Activated CD4-positive, alpha-beta memory T cell treated with anti-CD3 and anti-CD28 coated beads for 36 hours (primary cell): Measurements from ENCODE around the gene LHX6. TPM values are rescaled to one million over a fixed set of nuclear protein-coding genes. Genes with fewer than 3 reads are reported as not detected.
A peak's percentile ranks its signal among the peaks of the same experiment; 100 is the strongest.

ENCODE experiments used
- CTCF ChIA-PET: fragments of 350-600 bp; sonication (Branson Sonifier 250); formaldehyde crosslinking; loops from one replicate; lab custom pipeline; 2021; ENCODE audit warnings: antibody characterized with exemption, inconsistent platforms; lab: Charles Lee
- POLR2A ChIA-PET: fragments of 350-600 bp; sonication (Branson Sonifier 250); formaldehyde crosslinking; loops from one replicate; lab custom pipeline; 2021; ENCODE audit warnings: antibody characterized with exemption; lab: Charles Lee
- DNase-seq: peaks from one replicate; pipeline ENCODE4 v3.0.0-alpha.2; 2020
- H3K27ac Mint-ChIP-seq: one replicate; pipeline ENCODE4 v1.8.0; 2021; ENCODE audit warnings: mixed read lengths
- H3K27me3 Mint-ChIP-seq: one replicate; pipeline ENCODE4 v1.8.0; 2021; ENCODE audit warnings: mixed read lengths
- H3K36me3 Mint-ChIP-seq: one replicate; pipeline ENCODE4 v1.8.0; 2021; ENCODE audit warnings: mixed read lengths
- H3K4me1 Mint-ChIP-seq: one replicate; pipeline ENCODE4 v1.8.0; 2021; ENCODE audit warnings: low read depth, mixed read lengths
- H3K4me3 Mint-ChIP-seq: one replicate; pipeline ENCODE4 v1.8.0; 2021; ENCODE audit warnings: mild to moderate bottlenecking, mixed read lengths
- H3K9me3 Mint-ChIP-seq: one replicate; pipeline ENCODE4 v1.8.0; 2021; ENCODE audit warnings: mixed read lengths
- intact Hi-C: fragments of 100-400 bp; cut with micrococcal nuclease; formaldehyde crosslinking; loops from one replicate; pipeline ENCODE4 v1.15.1; 2023
- total RNA-seq, 2 experiments: library from RNA; stranded (reverse); gene quantifications; one replicate each; pipeline ENCODE4 v1.2.3, GENCODE V29; 2021

The LHX6 gene
- total RNA-seq, 2 experiments from 2014 or later: not detected

DNA sequence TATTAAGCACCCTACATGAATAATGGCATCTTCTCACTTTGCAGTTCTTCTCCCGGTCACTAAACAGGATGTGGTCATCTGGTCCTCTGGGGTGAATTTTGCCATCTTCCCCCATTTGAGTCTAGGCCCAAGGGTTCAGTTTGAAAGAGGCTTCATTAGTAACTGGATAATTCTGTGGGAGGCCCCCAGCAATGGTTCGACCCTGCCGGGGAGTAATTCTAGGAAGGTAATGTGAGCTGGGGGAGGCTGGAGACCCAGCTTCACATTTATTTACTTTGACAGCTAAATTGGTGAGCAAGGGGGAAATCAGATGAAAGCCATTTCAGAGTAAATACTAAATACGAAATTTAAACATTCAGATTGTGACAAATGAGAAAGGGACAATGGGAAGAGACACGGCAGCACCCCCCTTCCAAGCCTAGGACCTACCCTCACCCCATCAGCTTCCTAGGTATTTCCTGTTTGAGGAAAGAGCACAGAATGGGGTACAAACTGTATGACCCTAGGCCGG is 4.1 kb upstream of the LHX6 start:
- peaks cover 3% of the 10 kb centered on the region for H3K27me3 Mint-ChIP-seq
- H3K36me3 Mint-ChIP-seq: no peaks in the 10 kb centered on the region
- POLR2A ChIA-PET: no interaction called here
- no peak overlapping the region for H3K27ac Mint-ChIP-seq
- CTCF ChIA-PET: no interaction called here
- H3K4me3 Mint-ChIP-seq: no peak overlapping the region
- DNase-seq: no peak
- intact Hi-C loops: no loop called here
- peaks cover 2% of the 10 kb centered on the region for H3K4me1 Mint-ChIP-seq
- no peaks in the 10 kb centered on the region for H3K9me3 Mint-ChIP-seq

DNA sequence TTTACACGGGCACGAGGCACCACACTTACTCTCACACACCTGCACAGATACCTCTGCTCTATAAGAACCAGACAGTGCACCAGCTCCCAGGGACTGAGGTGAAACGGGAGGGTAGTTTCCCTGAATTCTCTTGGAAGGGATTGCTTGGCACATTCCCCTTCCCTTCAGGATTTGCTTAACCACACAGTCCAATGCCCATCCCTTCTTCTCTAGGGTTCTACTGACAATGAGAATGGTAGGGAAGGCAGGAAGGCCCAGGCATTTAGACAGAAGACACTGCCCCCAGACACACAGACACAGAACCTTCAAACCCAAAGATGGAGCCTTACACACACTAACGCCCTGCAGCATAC is 704 bp upstream of the LHX6 start:
- intact Hi-C loops: no loop called here
- no peaks in the 10 kb centered on the region for H3K36me3 Mint-ChIP-seq
- H3K4me1 Mint-ChIP-seq: peaks cover 10% of the 10 kb centered on the region
- H3K27ac Mint-ChIP-seq: no peak overlapping the region
- ChIA-PET CTCF (no interaction called here), POLR2A (no interaction called here)
- H3K4me3 Mint-ChIP-seq: no peak overlapping the region
- no peaks in the 10 kb centered on the region for H3K9me3 Mint-ChIP-seq
- peaks cover 30% of the 10 kb centered on the region for H3K27me3 Mint-ChIP-seq
- no peak for DNase-seq

DNA sequence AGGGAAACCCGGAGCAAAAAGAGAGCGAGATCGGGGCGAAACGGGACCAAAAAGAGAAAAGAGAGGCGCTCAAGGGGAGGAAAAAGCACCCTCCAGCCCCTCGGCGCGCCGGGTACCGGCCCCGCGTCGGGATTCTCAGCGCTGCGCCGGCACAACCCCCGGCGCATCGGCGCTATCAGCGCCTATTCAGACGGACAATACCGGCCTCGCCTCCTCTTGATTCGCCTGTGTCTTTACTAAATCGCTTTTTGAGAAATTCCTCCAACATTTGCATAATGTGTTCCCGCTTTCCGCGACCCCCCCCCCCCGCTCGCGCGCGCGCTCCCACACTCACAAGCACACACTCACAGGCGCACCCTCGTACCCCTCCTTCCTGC is 578 bp downstream of the LHX6 start:
- no peak for DNase-seq
- Mint-ChIP-seq H3K36me3 (no peaks in the 10 kb centered on the region), H3K27me3 (peaks cover 42% of the 10 kb centered on the region), H3K4me3 (peak overlapping the region; percentile 30), H3K4me1 (peaks cover 10% of the 10 kb centered on the region), H3K27ac (no peak overlapping the region), H3K9me3 (no peaks in the 10 kb centered on the region)
- intact Hi-C loops: no loop called here
- ChIA-PET CTCF (no interaction called here), POLR2A (no interaction called here)

DNA sequence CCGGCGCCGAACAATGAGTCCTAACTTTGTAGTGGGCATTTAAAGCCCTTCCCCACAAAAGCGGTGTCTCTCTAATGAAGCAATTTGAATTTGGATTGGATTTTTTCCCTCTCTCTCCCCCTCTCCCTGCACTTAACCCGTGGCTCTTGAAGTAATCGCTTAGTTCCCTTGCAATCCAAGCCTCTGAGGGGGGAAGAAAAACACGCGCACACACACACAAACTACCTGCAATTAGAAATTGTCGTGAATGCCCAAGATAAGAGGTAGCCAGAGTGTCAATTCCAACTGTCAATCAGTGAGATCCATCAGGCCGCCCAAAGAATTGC is 1.2 kb downstream of the LHX6 start:
- Mint-ChIP-seq H3K27me3 (peaks cover 47% of the 10 kb centered on the region), H3K4me3 (peak overlapping the region; percentile 7), H3K36me3 (no peaks in the 10 kb centered on the region), H3K27ac (no peak overlapping the region), H3K9me3 (no peaks in the 10 kb centered on the region), H3K4me1 (peaks cover 10% of the 10 kb centered on the region)
- intact Hi-C loops: no loop called here
- ChIA-PET CTCF (no interaction called here), POLR2A (no interaction called here)
- DNase-seq: no peak

DNA sequence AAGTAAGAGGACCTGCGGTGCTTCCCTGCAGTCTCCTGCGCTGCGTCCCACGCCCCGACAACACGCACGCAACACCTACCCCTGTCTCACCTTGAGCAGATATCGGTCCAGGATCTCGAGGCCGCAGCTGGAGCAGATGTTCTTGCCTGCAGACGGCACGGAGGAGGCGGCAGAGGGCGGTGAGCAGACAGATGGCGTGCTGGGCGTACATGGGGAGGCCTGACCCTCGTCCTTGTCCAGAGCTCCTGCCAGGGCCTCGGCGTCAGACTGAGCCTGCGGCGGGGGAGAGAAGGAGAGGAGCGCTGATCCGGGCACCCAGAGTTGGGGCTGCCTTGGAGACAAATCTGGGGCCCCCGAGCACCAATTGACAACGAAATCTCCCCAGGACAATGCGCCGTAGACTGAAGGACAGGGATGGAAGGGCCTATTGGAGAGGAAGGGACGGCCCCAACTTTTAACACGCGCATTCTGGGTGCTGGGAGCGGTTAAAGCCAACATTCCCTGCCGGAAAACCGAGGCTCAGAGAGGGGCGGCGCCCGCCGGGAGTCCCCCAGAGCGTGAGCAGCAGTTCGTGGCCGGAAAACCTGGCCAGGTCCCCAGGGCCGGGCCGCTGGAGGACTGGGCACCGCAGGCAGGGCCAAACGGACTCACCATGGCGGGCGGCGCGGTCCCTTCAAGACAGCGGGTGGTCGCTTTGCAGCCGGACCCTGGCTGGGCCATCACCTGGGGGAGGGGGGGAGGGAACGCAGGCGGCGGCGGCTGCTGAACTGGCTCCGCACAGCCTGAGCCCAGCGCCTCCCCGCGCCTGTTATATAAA is 1.8 kb downstream of the LHX6 start:
- ChIA-PET POLR2A (no interaction called here), CTCF (no interaction called here)
- Mint-ChIP-seq H3K4me3 (no peak overlapping the region), H3K4me1 (peaks cover 10% of the 10 kb centered on the region), H3K27me3 (peaks cover 52% of the 10 kb centered on the region), H3K9me3 (no peaks in the 10 kb centered on the region), H3K36me3 (no peaks in the 10 kb centered on the region), H3K27ac (no peak overlapping the region)
- intact Hi-C loops: no loop called here
- DNase-seq: no peak

DNA sequence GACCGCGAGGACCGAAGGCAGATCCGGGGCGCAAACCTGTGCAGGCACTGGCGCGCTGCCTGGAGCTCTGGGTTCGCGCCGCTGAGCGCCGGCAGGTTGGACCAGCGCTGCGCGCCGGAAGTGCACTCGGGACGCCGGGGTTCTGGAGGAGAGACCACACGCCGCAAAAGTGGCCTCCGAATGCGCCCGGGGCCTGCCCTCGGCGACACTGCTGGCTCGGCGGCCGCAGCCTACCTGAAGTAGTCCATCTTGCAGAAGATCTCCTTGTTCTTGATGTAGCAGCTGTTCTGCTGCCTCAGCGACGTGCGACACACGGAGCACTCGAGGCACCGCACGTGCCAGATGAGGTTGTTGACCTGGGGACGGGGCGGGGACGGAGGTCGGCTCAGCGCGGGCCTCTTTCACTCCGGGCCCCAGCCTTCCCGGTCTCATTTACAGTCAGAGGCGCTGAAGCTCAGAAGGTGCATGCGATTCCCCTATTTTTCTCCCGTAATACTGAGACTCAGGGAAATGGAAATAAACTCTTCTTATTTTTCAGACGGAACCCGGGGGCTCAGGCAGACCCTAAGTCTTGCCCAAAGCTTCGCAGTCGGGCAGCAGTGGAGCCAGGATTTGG is 2.5 kb downstream of the LHX6 start:
- ChIA-PET POLR2A (no interaction called here), CTCF (no interaction called here)
- Mint-ChIP-seq H3K4me3 (no peak overlapping the region), H3K27me3 (peaks cover 60% of the 10 kb centered on the region), H3K9me3 (no peaks in the 10 kb centered on the region), H3K4me1 (peaks cover 10% of the 10 kb centered on the region), H3K36me3 (no peaks in the 10 kb centered on the region), H3K27ac (no peak overlapping the region)
- intact Hi-C loops: no loop called here
- no peak for DNase-seq

DNA sequence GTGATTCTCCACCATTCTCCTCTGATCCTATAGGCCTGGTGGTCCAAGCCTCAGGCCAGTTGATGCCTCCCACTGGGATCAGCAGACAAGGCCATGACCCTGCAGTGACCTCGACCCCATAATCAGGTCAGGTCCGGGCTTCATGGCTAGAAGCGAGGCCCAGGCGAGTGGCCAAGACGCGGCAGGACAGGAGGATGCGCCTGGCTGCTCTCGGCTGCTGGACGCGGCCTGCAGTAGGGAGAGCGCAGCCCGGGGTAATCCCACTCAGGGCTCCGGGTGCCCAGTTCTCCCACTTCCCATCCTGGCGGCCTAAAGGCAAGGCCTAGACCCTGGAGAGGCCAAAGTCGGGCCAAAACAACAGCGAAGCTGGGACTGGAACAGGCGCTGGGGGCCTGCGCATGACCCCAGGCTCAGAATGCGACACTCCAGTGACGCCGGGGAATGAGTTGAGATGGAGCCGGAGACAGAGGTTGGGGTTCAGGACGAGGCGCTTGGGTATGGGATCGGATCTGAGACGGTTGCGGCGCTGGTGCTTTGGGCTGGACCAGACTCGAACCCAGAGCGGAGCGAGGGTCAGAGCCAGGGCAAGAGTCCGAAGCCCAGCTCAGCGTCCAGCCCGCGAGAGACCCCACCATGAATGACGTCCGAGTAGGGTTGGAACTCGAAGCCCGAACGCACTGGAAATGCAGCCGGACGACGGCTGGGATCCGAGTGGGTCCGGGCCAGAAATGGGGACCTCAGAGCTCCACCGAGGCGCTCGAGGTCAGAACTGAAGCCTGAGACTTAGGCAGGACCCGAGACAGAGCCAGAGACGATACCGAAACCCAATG is 3.2 kb downstream of the LHX6 start:
- no peak for DNase-seq
- peaks cover 65% of the 10 kb centered on the region for H3K27me3 Mint-ChIP-seq
- H3K9me3 Mint-ChIP-seq: no peaks in the 10 kb centered on the region
- no peak overlapping the region for H3K4me3 Mint-ChIP-seq
- intact Hi-C loops: no loop called here
- peaks cover 10% of the 10 kb centered on the region for H3K4me1 Mint-ChIP-seq
- H3K27ac Mint-ChIP-seq: no peak overlapping the region
- no peaks in the 10 kb centered on the region for H3K36me3 Mint-ChIP-seq
- CTCF ChIA-PET: no interaction called here
- POLR2A ChIA-PET: no interaction called here

DNA sequence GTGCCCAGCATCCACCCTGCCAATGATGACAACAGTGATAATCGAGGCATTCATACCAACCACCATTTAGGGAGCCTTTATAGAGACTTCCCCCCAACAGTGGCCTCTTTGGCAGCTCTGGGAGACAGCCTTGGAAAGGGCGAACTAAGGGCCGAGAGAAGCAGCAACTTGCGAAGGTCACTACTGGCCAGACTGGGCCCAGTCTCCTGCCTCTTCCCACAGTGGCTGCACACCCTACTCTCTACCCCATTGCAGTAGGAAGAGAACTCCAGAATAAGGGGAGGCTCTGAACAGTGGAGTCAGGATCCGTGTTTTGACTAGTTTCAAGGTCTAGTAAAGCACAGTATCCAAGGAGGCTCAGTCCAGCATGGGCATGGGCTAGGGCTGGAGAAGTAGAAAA is 5.3 kb downstream of the LHX6 start:
- ChIA-PET POLR2A (no interaction called here), CTCF (interaction anchor here (1.8 kb wide), 1 partner anchor 100 kb away, joined by 5 read pairs; no protein-coding TSS in a partner anchor)
- H3K4me1 Mint-ChIP-seq: peaks cover 29% of the 10 kb centered on the region
- DNase-seq: no peak
- H3K36me3 Mint-ChIP-seq: no peaks in the 10 kb centered on the region
- no peak overlapping the region for H3K4me3 Mint-ChIP-seq
- H3K27me3 Mint-ChIP-seq: peaks cover 85% of the 10 kb centered on the region
- no peak overlapping the region for H3K27ac Mint-ChIP-seq
- intact Hi-C loops: no loop called here
- no peaks in the 10 kb centered on the region for H3K9me3 Mint-ChIP-seq

DNA sequence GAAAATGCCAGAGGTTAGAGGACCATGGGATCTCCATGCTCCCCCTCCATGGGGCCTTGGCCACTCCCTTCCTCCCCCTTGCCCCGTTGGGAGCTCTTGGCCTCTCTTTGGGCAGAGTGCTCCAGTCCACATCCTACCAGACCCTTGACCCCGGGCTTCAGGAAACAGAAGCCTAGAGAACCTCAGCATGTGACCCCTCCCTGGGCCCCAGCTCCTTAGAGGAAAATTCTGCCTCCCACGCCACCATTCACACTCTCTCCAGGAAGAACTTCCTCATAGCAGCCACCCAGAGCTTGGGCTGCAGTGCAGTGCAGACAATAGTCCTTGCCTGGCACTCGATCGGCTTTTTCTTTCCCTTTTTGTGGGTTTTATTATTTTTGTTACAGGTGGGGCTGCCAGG is 6.0 kb downstream of the LHX6 start:
- Mint-ChIP-seq H3K27me3 (peaks cover 89% of the 10 kb centered on the region), H3K4me1 (peaks cover 33% of the 10 kb centered on the region), H3K9me3 (no peaks in the 10 kb centered on the region), H3K4me3 (no peak overlapping the region), H3K36me3 (no peaks in the 10 kb centered on the region), H3K27ac (no peak overlapping the region)
- intact Hi-C loops: no loop called here
- POLR2A ChIA-PET: no interaction called here
- no peak for DNase-seq
- CTCF ChIA-PET: interaction anchor here (1.8 kb wide), 1 partner anchor 100 kb away, joined by 5 read pairs; no protein-coding TSS in a partner anchor

DNA sequence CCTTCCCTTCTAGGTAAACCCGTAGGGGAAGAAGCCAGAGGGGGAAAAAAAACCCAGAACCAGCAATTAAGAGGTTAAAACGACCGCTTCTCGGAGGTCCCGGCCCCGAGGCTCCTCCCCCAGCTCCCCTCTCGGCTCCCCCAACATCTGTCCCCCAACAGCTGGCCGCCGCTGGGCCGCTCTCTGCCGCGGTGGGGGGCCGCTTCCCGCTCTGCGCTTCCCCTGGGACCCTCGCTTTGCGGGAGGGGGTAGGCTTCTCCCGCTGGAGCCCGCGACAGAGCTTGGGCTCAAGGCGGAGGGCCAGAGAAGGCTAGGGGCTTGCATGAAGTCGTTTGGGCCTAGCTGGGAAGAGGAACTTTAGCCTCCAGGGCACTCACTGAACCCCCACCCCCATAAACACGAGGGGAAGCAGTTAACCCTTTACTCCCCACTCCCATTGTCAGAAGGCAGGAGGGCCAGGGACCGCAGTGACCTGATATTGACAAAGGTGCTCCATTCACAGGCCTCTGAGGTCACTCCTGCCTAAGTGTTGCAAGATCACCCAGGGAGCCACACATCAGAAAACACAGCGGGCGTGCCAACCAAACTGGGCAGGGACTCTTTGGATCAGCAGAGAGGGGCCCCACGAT is 7.5 kb downstream of the LHX6 start:
- Mint-ChIP-seq H3K36me3 (no peaks in the 10 kb centered on the region), H3K9me3 (no peaks in the 10 kb centered on the region), H3K4me3 (no peak overlapping the region), H3K27ac (no peak overlapping the region), H3K27me3 (peaks cover 82% of the 10 kb centered on the region), H3K4me1 (peaks cover 26% of the 10 kb centered on the region)
- no peak for DNase-seq
- POLR2A ChIA-PET: no interaction called here
- intact Hi-C loops: no loop called here
- CTCF ChIA-PET: interaction anchor here (1.4 kb wide), 1 partner anchor 101 kb away, joined by 3 read pairs; no protein-coding TSS in a partner anchor

DNA sequence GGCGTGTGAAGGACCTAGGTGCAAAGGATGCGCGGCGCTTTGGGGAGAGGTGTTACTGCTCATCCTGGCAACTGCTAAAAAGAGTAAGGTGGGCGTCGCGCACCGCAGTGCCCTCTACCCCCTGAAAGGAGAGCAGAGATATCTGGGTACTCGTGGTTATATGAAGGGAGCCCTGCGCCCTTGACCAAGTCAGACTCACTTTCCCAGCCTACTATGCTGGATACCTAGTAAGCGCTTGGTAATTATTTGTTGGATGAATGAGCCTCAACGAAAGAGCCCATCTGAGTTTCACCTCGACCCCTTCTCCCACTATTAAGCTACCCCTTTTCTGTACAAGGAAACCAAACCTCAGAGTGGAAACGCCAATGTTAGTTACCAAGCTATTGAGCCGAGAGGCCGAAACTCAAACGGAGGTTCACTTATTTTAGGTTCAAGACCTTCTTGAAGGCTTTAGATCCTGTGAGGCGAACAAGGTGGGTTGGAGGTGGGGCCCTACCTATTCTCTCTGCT is 8.0 kb downstream of the LHX6 start:
- no peak overlapping the region for H3K4me3 Mint-ChIP-seq
- no peaks in the 10 kb centered on the region for H3K9me3 Mint-ChIP-seq
- no peaks in the 10 kb centered on the region for H3K36me3 Mint-ChIP-seq
- intact Hi-C loops: no loop called here
- ChIA-PET POLR2A (no interaction called here), CTCF (interaction anchor here (1.4 kb wide), 1 partner anchor 100 kb away, joined by 3 read pairs; no protein-coding TSS in a partner anchor)
- H3K27ac Mint-ChIP-seq: no peak overlapping the region
- H3K27me3 Mint-ChIP-seq: peaks cover 83% of the 10 kb centered on the region
- DNase-seq: no peak
- peaks cover 24% of the 10 kb centered on the region for H3K4me1 Mint-ChIP-seq
